HCT116 (cell line): Measurements from ENCODE around the gene ADARB2. TPM values are rescaled to one million over a fixed set of nuclear protein-coding genes. Genes with fewer than 3 reads are reported as not detected.

ENCODE experiments used
- ATAC-seq: fragments of 200-7000 bp; cut with Tn5 transposase; 2 replicates; pipeline ENCODE4 v1.9.1; 2020; ENCODE audit warnings: mild to moderate bottlenecking, moderate library complexity
- BruUV-seq: library from RNA; stranded (reverse); fragments of 400-500 nt; replicated peaks from 2 replicates; lab custom pipeline; 2021; lab: Mats Ljungman, UMichigan
- CTCF ChIA-PET: fragments of 300-600 bp; sonication (Branson Sonifier 250); formaldehyde crosslinking; loops from one replicate; lab custom pipeline; 2021; ENCODE audit warnings: antibody characterized with exemption; lab: Charles Lee
- POLR2A ChIA-PET: fragments of 300-600, 350-600 bp; sonication (Branson Sonifier 250); formaldehyde crosslinking; loops from one replicate; lab custom pipeline; 2021; ENCODE audit warnings: antibody characterized with exemption; lab: Charles Lee
- RAD21 ChIA-PET, 2 experiments: fragments of 300-600 bp; sonication (Branson Sonifier 250); formaldehyde crosslinking; loops; one replicate each; lab custom pipeline; 2023; ENCODE audit warnings: low total read pairs in 2 of 2; ENCODE audit not compliant: uncharacterized antibody in 2 of 2, unreplicated experiment in 2 of 2, low non-redundant PET in 1 of 2; lab: Charles Lee
- DNase-seq: peaks from one replicate; pipeline ENCODE4 v3.0.0-alpha.2; 2010; ENCODE audit warnings: low read depth, low spot score
- H2AFZ ChIP-seq: fragments of 200-600 bp; shearing (Covaris generic), sonication (generic); 2 replicates; pipeline ENCODE4 v1.6.1; 2017; ENCODE audit warnings: low read depth, mixed run types, mixed read lengths, antibody characterized with exemption, low read length; ENCODE audit not compliant: poor library complexity, severe bottlenecking
- H3K27ac ChIP-seq: 2 replicates; pipeline ENCODE4 v1.5.1; 2012; ENCODE audit warnings: low read depth, low read length
- H3K27me3 ChIP-seq: fragments of 200-600 bp; sonication (generic); 2 replicates; pipeline ENCODE4 v1.6.1; 2016; ENCODE audit warnings: mixed run types, low read length, mixed read lengths; ENCODE audit not compliant: insufficient read depth
- H3K36me3 ChIP-seq, 2 experiments: fragments of 200-500 bp in 1 of 2; fragments of 200-600 bp in 1 of 2; sonication (Bioruptor generic) in 1 of 2; sonication (generic) in 1 of 2; 2 replicates each; pipeline versions ENCODE4 v1.5.1 to v1.6.1; 2014 to 2016; ENCODE audit warnings: low read length in 2 of 2, inconsistent platforms in 1 of 2, mixed read lengths in 1 of 2, mixed run types in 1 of 2; ENCODE audit not compliant: insufficient read depth in 2 of 2, control insufficient read depth in 1 of 2
- H3K4me1 ChIP-seq, 2 experiments: fragments of 200-600 bp in 1 of 2; sonication (generic) in 1 of 2; 2 replicates each; pipeline versions ENCODE4 v1.5.1 to v1.6.1; 2012 to 2017; ENCODE audit warnings: low read length in 2 of 2, inconsistent platforms in 1 of 2, mild to moderate bottlenecking in 1 of 2, mixed read lengths in 1 of 2, mixed run types in 1 of 2, moderate library complexity in 1 of 2; ENCODE audit not compliant: insufficient read depth in 2 of 2, control insufficient read depth in 1 of 2
- H3K4me2 ChIP-seq: fragments of 200-600 bp; sonication (generic); 2 replicates; pipeline ENCODE4 v1.6.1; 2017; ENCODE audit warnings: mixed run types, low read length, mixed read lengths
- H3K4me3 ChIP-seq, 2 experiments: fragments of 200-600 bp in 1 of 2; sonication (generic) in 1 of 2; replicated peaks in 1 of 2; 2 replicates each; pipeline ENCODE4 v1.5.1; 2011 to 2016; ENCODE audit warnings: low read length in 2 of 2, control low read depth in 1 of 2, low read depth in 1 of 2, mild to moderate bottlenecking in 1 of 2, mixed read lengths in 1 of 2, mixed run types in 1 of 2
- H3K79me2 ChIP-seq: fragments of 200-600 bp; sonication (generic); 2 replicates; pipeline ENCODE4 v1.6.1; 2017; ENCODE audit warnings: mild to moderate bottlenecking, mixed run types, low read length, moderate library complexity, mixed read lengths; ENCODE audit not compliant: insufficient read depth
- H3K9ac ChIP-seq: fragments of 200-600 bp; sonication (generic); 2 replicates; pipeline ENCODE4 v1.6.1; 2016; ENCODE audit warnings: low read length, mixed read lengths
- H3K9me2 ChIP-seq: fragments of 200-600 bp; sonication (generic), shearing (Covaris generic); 2 replicates; pipeline ENCODE4 v1.6.1; 2017; ENCODE audit warnings: mixed run types, mild to moderate bottlenecking, moderate library complexity; ENCODE audit not compliant: insufficient read depth
- H3K9me3 ChIP-seq, 2 experiments: fragments of 200-500 bp in 1 of 2; fragments of 200-600 bp in 1 of 2; sonication (Bioruptor generic) in 1 of 2; sonication (generic) in 1 of 2; 2 replicates each; pipeline ENCODE4 v1.6.1; 2014 to 2017; ENCODE audit warnings: low read length in 2 of 2, mixed read lengths in 2 of 2, inconsistent platforms in 1 of 2, low read depth in 1 of 2, mild to moderate bottlenecking in 1 of 2, mixed run types in 1 of 2, moderate library complexity in 1 of 2; ENCODE audit not compliant: control insufficient read depth in 1 of 2, insufficient read depth in 1 of 2
- H4K20me1 ChIP-seq: fragments of 200-600 bp; sonication (generic), shearing (Covaris generic); 2 replicates; pipeline ENCODE4 v1.6.1; 2017; ENCODE audit warnings: mixed run types, mild to moderate bottlenecking, moderate library complexity; ENCODE audit not compliant: insufficient read depth
- ATF3 ChIP-seq: IDR thresholded peaks from 2 replicates; pipeline ENCODE4 v1.6.1; 2012
- CBX3 ChIP-seq: IDR thresholded peaks from 2 replicates; pipeline ENCODE4 v1.6.1; 2012; ENCODE audit warnings: low read depth
- CEBPB ChIP-seq: IDR thresholded peaks from 2 replicates; pipeline ENCODE4 v1.6.1; 2012; ENCODE audit warnings: low read depth
- CTCF ChIP-seq, 3 experiments: fragments of 200-600 bp in 1 of 3; sonication (generic) in 1 of 3; IDR thresholded peaks in 2 of 3; conservative IDR thresholded peaks in 1 of 3; 2 replicates each; pipeline ENCODE4 v1.5.1; 2012 to 2017; ENCODE audit warnings: low read depth in 2 of 3, low read length in 2 of 3, antibody characterized with exemption in 1 of 3, borderline replicate concordance in 1 of 3, control low read depth in 1 of 3, mild to moderate bottlenecking in 1 of 3, mixed read lengths in 1 of 3, mixed run types in 1 of 3, moderate library complexity in 1 of 3; ENCODE audit not compliant: insufficient read depth in 1 of 3
- ELF1 ChIP-seq: IDR thresholded peaks from 2 replicates; pipeline ENCODE4 v1.6.1; 2012; ENCODE audit warnings: low read depth, borderline replicate concordance
- EZH2 ChIP-seq: fragments of 200-600 bp; sonication (generic); IDR thresholded peaks from 2 replicates; pipeline ENCODE4 v1.6.1; 2017; ENCODE audit warnings: antibody characterized with exemption, mixed run types
- JUND ChIP-seq: IDR thresholded peaks from 2 replicates; pipeline ENCODE4 v1.6.1; 2012
- POLR2A ChIP-seq: IDR thresholded peaks from 2 replicates; pipeline ENCODE4 v1.7.0; 2011; ENCODE audit warnings: borderline replicate concordance; ENCODE audit not compliant: insufficient read depth, insufficient read length; ENCODE audit errors: extremely low read depth
- POLR2AphosphoS5 ChIP-seq: IDR thresholded peaks from 2 replicates; pipeline ENCODE4 v1.6.1; 2011; ENCODE audit warnings: mild to moderate bottlenecking, low read depth, low read length, moderate library complexity
- RAD21 ChIP-seq: IDR thresholded peaks from 2 replicates; pipeline ENCODE4 v1.6.1; 2012; ENCODE audit warnings: low read depth, mild to moderate bottlenecking
- SIN3A ChIP-seq: IDR thresholded peaks from 2 replicates; pipeline ENCODE4 v1.6.1; 2012; ENCODE audit warnings: low read depth
- SP1 ChIP-seq: IDR thresholded peaks from 2 replicates; pipeline ENCODE4 v1.6.1; 2012; ENCODE audit warnings: low read depth
- SRF ChIP-seq: IDR thresholded peaks from 2 replicates; pipeline ENCODE4 v1.6.1; 2012; ENCODE audit warnings: low read depth
- TCF7L2 ChIP-seq: IDR thresholded peaks from 2 replicates; pipeline ENCODE4 v1.7.0; 2011; ENCODE audit warnings: borderline replicate concordance, inconsistent platforms; ENCODE audit not compliant: insufficient read depth, insufficient read length; ENCODE audit errors: extremely low read depth
- YY1 ChIP-seq: IDR thresholded peaks from 2 replicates; pipeline ENCODE4 v1.6.1; 2011; ENCODE audit warnings: low read length, low read depth, moderate library complexity, mild to moderate bottlenecking; ENCODE audit not compliant: insufficient replicate concordance; ENCODE audit errors: extremely low read depth
- ZBTB33 ChIP-seq: IDR thresholded peaks from 2 replicates; pipeline ENCODE4 v1.6.1; 2011; ENCODE audit warnings: mild to moderate bottlenecking, low read length, moderate library complexity; ENCODE audit not compliant: insufficient replicate concordance; ENCODE audit errors: extremely low read depth
- ZNF274 ChIP-seq: fragments of 200-500 bp; sonication (Bioruptor generic); IDR thresholded peaks from 2 replicates; pipeline ENCODE4 v1.6.1; 2014; ENCODE audit warnings: mild to moderate bottlenecking, low read depth, low read length, inconsistent platforms
- intact Hi-C: fragments of 100-400 bp; cut with micrococcal nuclease; formaldehyde crosslinking; loops from 2 replicates; pipeline ENCODE4 v1.10.0; 2022
- total RNA-seq: library from RNA; stranded (reverse); gene quantifications from one replicate; pipeline ENCODE4 v1.2.1, GENCODE V29; 2021; ENCODE audit not compliant: unreplicated experiment

The ADARB2 gene
- total RNA-seq, 1 experiment from 2014 or later: not detected

GRCh38 chr10:1685699-1686490, 51.4 kb downstream of the ADARB2 start:
- DNase-seq: no peak
- no peak overlapping the region for H3K4me3 ChIP-seq
- ChIA-PET RAD21 (no interaction called here), CTCF (no interaction called here), POLR2A (no interaction called here)
- no peak overlapping the region for H3K27ac ChIP-seq
- no peak overlapping the region for H3K4me2 ChIP-seq
- no peaks in the 10 kb centered on the region for H3K4me1 ChIP-seq
- H3K27me3 ChIP-seq: no peaks in the 10 kb centered on the region
- no peaks in the 10 kb centered on the region for H4K20me1 ChIP-seq
- intact Hi-C loops: no loop called here
- no peaks in the 10 kb centered on the region for H3K9me3 ChIP-seq
- no peaks in the 10 kb centered on the region for H3K9me2 ChIP-seq
- H3K79me2 ChIP-seq: no peaks in the 10 kb centered on the region
- H3K36me3 ChIP-seq: no peaks in the 10 kb centered on the region
- TF ChIP-seq ATF3 (no peak), SRF (no peak), SIN3A (no peak), RAD21 (no peak), POLR2A (no peak), TCF7L2 (no peak), JUND (no peak), CTCF (IDR thresholded peaks at IDR 0.05 in 2 of 3, conservative IDR thresholded peaks at IDR 0.05 in 1 of 3; ENCODE audit: borderline replicate concordance in 1 of 3, insufficient read depth in 1 of 3, low read depth in 2 of 3, low read length in 2 of 3) (no peak), ELF1 (no peak), SP1 (no peak), ZBTB33 (no peak), EZH2 (no peak), YY1 (no peak), CBX3 (no peak), CEBPB (no peak), POLR2AphosphoS5 (no peak), ZNF274 (no peak)
- BruUV-seq: no TSS peak
- no peak for ATAC-seq
- no peak overlapping the region for H3K9ac ChIP-seq
- H2AFZ ChIP-seq: no peak overlapping the region
